ENCODE results near the gene HEXD.
A peak's percentile ranks its signal among the peaks of the same experiment; 100 is the strongest.

HEXD gene

DNA sequence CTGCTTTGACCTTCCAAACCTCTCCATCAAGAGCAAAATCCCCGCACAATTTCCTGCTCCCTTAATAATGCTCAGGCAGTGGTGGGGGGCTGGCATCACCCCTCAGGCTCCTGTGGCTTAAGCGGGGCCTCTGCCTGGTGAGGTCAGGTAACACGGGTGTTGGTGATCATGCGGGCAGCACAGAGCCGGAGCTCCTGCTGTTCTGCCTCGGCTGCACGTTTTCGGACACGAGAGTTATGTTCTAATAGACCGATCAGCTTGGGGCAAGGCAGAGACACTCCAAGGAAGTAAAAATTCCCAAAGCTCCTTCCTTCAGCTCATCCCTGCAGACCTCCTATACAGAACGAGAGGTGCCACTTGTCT, 46.4 kb downstream of the HEXD start:
- no peak for DNase-seq
- intact Hi-C loops (cut with DNase I), result no loop called here

DNA sequence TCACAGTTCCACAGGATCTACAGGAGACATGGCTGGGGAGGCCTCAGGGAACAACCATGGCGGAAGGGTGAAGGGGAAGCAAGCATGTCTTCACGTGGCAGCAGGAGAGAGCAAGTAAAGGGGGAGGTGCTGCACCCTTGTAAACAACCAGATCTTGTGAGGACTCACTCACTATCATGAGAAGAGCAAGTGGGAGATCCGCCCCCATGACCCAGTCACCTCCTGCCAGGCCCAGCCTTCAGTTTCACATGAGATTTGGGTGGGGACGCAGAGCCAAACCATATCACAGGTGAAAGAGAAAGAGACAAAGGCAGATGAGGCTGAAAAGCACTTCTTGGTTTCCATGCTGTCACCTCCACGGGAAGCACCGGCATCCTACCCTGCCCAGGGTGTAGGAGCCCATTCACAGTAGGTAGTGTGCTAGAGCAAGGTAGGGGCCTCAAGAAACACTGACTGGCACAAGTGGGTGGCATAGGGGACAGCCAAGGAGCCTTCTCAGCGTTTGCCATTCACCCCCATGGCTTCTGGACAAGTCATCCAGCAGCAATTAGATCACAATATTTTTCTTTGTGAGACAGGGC, 47.0 kb downstream of the HEXD start:
- intact Hi-C loops (cut with DNase I), result no loop called here
- DNase-seq, result peak in 2 of 42 donors; percentile 26 to 43

DNA sequence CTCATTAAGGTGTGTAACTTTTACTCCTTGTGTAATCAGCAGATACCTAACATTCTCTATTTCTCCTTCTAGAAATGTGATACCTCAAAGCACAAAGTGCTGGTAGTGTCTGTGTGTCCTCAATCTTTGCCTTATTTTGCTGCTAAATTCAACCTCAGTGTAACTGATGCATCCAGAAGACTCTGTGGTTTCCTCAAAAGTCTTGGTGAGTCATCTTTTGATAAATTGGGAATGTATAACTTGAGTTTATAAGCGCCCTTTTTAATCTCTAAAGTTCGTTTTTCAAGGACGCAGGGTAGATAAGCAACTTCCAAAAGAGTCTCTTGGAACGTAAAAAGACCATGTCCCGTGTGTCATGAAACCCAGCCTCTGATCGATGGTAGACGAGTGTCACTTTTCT, 50.5 kb downstream of the HEXD start:
- no peak for DNase-seq
- intact Hi-C loops (cut with DNase I), result no loop called here

DNA sequence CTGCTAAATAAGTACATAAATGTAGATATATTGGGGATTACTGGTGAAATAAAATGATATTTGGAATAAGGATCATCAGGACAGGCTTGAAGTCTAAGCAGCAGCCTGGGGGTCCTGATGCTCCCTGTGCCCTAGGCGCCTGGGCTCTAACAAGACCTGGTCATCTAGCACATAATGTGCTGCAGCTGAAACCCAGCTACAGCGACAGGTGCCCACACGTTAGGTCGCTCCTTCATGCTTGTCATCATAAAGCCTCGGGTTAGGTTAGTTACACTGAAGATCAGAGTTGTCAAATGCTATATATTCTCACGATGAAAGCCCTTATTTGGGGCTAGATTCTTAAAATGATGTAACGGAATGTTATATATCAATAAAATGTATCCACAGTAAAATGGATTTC, 51.9 kb downstream of the HEXD start:
- intact Hi-C loops (cut with DNase I), result no loop called here
- no peak for DNase-seq

DNA sequence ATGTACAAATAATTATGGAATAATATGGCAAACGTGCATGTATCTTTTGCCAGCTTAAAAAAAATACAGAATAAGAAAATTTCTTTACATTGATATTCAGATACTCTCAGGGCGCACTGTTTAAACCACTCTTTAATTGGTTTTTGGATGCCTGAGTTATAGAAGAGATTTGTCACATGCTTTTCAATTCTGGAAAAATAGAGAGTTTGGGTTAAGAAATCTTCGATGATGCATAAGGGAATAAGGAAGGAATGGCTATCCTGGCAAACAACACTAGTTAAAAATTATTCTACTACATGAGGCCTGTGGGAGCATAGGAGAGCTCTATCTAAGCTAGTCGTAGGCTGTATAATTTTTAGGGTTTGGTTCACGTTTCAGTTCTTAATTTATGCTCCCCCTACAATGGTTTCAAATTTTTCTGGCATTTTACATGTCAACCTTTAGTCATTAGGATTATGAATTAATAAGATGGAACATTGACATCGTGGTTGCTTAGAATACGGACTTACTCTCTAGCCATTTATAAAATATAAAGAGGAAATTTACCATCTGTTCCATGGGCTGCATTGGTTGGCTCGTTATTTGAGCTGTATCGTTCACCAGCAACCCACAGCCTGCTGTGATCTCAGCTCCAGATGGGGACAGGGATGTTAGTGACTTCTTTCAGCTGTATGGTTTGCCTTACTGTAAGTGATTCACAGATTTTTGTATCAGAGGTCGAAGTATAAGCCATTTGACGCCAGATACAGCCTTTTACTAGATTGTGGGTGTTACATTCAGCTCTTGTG, 56.3 kb downstream of the HEXD start:
- intact Hi-C loops (cut with DNase I), result no loop called here
- no peak for DNase-seq

DNA sequence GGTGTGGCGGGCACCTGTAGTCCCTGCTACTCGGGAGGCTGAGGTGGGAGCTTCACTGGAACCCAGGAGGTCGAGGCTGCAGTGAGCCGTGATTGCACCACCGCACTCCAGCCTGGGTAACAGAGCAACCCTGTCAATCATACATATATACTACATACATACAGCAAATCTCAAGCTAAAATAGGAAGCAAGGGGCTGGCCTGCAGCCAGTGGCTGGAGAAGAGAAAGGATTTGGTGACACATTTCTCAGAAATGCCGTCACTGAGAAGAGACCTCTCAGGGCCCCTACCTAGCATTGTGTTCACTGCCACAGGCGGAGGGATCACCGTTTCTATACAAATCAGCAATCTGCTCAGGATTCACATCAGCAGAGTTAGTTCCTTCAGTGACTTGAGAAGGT, 57.3 kb downstream of the HEXD start:
- intact Hi-C loops (cut with DNase I), result no loop called here
- DNase-seq, result no peak

DNA sequence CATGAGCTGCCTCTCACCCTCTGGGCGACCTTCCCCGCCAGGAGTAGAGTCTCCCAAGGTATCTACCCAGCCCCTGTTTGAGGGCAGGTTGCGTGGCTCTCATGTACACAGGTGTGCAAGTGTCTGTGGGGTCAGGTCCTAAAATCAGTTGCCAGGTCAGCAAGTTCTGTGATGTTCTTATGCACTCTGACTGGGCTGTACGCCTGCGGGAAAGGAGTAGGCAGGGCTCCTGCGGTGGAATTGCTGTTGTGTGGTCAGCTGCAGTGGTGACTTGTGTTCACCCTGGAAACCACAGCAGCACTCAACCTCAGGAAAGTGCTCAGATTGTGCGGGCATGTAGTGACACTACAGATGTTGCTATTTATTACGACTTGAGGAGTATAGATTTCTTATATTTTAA, 59.8 kb downstream of the HEXD start:
- DNase-seq, result no peak
- intact Hi-C loops (cut with DNase I), result no loop called here

DNA sequence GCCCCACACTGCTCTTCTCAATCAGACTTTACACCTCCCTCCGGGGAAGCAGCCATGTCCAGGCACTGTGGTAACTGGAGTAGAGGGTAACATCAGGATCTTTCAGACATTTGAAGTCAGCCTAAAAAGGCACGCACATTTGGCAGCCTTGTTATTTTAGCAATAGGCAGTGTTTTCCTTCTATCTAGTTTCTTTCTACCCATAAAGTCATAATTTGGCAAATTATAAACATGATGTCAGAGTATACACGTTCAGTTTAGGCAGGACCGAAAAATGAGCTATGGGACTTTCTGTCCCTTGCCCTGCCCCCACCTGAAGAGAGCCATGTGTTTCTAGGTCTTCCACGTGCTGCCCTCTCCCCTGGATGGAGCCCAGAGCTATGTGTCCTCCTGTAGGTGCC, 61.5 kb downstream of the HEXD start:
- intact Hi-C loops (cut with DNase I), result no loop called here
- DNase-seq, result no peak

DNA sequence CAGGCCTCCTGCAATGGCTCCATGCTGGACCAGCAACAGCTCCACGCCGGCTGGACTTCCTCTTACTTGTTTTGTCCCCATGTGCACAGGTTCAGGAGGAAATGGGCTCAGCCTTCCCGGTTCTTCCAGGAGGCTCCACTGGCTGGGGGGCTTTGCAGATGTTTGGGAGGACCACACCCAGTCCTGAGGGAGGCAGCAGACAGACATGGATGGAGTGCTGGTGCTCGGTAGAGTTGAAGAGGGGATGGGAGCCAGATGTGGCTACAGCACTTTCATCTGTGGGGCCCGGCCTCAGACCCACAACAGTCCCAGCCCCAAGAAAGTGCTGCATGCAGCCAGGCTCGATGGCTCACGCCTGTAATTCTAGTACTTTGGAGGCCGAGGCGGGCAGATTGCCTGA, 62.2 kb downstream of the HEXD start:
- intact Hi-C loops (cut with DNase I), result no loop called here

DNA sequence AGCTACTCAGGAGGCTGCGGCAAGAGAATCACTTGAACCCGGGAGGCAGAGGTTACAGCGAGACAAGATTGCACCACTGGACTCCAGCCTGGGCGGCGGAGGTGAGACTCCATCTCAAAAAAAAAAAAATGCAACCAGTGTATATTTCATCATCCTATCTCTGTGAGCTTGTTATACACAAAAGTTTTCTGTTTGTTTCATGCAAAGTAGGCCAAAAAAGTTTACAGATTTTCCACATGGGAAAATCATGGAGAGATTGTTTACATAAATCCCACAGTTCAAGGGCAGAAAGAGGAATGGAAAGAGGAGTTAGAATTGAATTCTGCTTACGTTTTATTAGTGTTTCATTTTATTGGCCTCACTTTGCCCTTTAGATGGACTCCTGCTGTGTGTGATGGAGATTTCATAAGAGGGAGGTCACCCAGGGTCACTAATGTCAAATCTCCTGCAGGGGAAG, 65.1 kb downstream of the HEXD start:
- no peak for DNase-seq

More for the DNA sequence above, 62.2 kb downstream of the HEXD start:
- no peak for DNase-seq

DNA sequence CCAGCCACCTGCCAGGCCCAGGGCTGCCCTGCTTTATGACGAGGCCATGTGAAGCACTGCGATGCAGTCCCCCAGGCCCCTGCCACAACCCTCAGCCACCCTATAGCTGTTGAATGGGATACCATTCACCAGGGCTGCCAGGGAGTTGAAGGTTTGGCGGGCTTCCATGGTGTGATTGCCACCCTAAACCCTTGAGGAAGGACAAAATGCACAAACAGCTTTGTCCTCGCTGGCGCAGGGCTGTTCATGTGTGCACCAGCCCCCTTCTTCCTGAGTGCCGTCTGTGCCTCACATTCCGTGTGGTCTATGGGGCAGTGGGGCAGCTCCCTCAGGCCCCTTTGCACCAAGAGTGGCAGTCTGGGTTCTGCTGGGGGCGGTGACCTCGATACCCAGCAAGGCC, 65.7 kb downstream of the HEXD start:
- DNase-seq, result no peak
- intact Hi-C loops (cut with DNase I), result no loop called here

More for the DNA sequence above, 65.1 kb downstream of the HEXD start:
- intact Hi-C loops (cut with DNase I), result no loop called here

DNA sequence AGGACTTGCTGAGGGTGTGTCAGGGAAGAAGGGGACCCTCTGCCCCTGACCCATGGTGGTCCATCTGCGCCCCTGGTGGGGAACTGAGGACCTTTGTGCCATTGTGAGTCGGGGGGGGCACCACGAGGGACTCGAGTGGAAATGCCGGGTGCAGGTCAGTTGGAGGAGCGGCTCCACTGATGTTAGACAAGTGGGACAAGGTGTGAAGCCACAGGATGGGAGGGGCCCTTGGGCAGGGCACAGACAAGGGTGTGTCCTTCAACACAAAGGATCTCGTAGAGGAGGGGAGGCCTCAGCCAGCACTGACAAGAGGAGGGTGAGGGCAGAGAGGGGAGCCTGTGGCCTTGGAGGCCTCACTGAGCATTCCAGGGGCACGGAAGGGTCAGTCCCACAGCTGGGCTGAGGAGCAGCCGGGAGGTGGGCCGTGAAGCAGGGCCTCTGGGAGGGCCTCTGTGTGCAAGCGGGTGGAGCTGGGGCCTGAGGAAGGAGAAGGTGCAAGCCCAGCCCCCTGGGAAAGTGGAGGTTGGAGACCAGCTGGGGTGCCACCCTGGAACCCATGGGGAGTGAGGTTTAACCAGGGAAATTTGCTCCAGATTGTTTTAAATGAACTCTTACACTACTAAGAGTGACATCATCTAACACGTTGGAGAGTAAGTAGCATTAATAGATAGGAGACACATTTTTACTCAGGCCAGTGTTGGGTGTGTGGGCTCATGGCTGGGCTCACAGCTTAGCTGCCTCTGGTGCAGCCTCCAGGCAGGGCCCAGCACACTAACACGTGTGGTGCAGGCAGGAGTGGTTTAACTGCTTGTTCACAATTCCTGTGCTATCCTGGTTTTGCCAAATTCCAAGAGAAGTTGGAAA, 68.3 kb downstream of the HEXD start:
- DNase-seq, result no peak
- intact Hi-C loops (cut with DNase I), result no loop called here

DNA sequence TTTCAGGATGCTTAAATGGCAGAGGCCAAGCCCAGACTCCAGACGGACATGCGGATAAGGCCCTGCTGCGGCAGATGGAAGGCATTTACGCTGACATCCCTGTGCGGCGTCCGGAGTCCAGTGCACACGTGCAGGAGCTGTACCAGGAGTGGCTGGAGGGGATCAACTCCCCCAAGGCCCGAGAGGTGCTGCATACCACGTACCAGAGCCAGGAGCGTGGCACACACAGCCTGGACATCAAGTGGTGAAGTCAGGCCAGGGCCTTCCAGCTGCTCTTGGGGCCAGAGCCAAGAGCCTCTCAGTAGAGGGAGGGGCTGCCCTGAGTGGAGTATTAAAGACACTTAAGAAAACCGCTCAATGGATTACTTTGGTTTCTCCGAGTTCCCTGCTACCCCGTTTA, 69.8 kb downstream of the HEXD start:
- intact Hi-C loops (cut with DNase I), result no loop called here
- DNase-seq, result peak in 4 of 42 donors; percentile 14 to 24 (median 18)

DNA sequence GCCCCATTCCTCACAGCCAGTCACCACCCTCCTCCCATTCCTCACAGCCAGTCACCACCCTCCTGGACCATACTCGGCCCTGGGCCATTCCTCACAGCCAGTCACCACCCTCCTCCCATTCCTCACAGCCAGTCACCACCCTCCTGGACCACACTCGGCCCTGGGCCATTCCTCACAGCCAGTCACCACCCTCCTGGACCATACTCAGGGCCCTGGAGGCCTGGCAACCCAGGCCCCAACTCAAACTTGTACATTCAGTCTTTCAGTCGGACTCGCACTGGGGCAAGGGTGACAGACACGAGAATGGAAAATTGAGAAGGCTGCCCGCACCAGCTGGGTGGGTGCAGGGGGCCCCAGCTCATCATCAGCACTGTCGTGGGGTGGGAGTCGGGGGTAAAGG, 71.0 kb downstream of the HEXD start:
- intact Hi-C loops (cut with DNase I), result no loop called here
- peak in 34 of 42 donors; percentile 21 to 77 (median 46) for DNase-seq

DNA sequence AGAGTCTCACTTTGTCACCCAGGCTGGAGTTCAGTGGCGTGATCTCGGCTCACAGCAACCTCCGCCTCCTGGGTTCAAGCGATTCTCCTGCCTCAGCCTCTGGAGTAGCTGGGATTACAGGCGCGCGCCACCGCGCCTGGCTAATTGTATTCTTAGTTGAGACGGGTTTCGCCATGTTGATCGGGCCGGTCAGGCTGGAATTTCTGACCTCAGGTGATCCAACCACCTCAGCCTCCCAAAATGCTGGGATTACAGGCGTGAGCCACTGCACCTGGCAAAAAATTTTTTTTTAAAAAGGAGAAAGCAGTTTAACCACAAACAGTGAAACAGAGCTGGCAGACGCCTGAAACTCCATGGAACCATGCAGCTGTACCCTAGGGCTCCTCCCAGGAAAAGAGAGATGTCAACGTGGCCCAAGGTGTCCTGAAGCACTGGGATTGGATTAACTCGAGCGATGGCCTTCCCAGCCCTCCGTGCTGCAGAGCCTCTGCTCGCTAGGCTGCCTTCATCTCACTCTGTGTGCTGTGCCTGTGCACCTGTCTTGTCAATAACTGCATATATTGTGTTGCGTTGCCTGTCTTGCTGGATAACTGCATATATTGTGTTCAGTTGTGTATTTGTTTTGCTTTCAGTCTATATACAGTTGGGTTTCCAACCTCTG, 71.8 kb downstream of the HEXD start:
- no peak for DNase-seq
- intact Hi-C loops (cut with DNase I), result no loop called here

DNA sequence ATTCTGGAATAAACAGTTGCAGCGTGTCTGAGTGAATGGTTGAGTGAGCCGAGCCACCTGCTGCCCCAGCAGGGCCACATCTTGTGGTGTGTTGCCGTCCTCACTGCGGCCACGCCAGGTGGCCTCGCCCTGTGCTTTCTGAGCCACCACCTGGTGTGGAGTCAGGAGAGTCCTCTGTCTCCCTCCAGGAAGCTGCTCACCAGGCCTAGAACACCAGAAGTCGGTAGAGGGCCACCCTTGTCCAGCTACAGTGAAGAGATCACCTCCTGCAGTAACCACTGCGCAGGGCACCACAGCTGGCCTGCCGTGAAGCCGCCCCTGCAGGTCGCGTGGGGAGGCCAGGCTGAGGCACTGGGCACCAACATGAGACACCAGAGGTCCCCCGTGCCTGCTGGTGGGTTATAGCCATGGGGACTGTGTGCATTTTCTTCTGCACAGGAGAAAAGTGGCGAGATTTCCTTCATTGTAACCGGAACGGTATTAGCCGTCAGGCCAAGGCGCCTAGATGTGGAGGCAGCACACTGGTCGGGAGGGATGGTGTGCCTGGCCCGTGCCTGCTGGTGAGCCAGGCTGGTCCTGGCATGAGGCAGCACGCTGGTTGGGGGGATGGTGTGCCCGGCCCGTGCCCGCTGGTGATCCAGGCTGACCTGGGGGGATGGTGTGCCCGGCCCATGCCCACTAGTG, 72.5 kb downstream of the HEXD start:
- intact Hi-C loops (cut with DNase I), result no loop called here
- DNase-seq, result no peak

DNA sequence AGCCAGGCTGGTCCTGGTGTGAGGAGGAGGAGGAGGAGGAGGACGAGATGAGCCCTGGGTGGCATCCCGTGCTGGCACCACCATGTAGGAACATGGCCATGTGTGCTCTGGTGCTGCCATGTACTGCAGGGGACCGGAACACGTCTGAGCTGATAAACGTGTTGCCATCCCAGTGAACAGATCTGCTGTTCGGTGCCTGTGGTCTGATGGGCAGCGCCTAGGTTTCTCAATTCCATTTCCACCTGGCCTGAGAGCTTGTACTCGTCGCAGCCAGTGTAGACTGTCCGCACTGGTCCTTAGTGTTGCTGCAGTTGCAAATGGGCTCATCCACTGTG, 73.0 kb downstream of the HEXD start:
- intact Hi-C loops (cut with DNase I), result no loop called here
- no peak for DNase-seq

DNA sequence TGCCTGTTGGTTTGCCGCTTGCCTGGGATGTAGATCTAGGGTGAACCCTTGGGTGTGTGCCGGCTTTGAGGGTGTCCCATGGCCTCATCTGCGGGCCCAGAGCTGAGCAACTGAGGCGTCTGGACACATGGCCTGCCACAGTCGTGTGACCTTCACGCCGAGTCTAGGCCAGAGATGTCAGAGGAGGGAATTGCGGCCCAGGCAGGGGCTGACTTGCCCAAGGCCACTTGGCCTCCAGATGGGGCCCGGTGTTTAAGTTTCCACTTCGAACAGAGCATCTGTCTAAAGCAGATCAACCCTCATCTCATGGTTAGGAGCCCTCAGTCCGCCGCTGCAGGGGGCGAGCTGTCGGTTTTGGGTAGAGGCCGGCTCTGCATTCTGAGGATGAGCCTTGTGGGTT, 73.4 kb downstream of the HEXD start:
- intact Hi-C loops (cut with DNase I), result no loop called here
- DNase-seq, result no peak
